ENCODE measurements around the gene GNPTAB.
A peak's percentile ranks its signal among the peaks of the same experiment; 100 is the strongest.
"Not testable (repeated sequence)": the region's sequence is repeated elsewhere in the genome, so short reads cannot be mapped to it uniquely, and the experiment has no call there.

Gene GNPTAB

GRCh38 chr12:101850199-101850598 is 19.4 kb upstream of the GNPTAB start:
- no peak for DNase-seq

- DNase-seq = no peak
Observed at GRCh38 chr12:101847325-101847724, 16.6 kb upstream of the GNPTAB start.

- DNase-seq = no peak
Observed at GRCh38 chr12:101845137-101845711, 14.5 kb upstream of the GNPTAB start.

- DNase-seq = no peak
Observed at GRCh38 chr12:101841069-101841468, 10.3 kb upstream of the GNPTAB start.

- DNase-seq = peak; percentile 62 to 70
Observed at GRCh38 chr12:101839324-101840283, 8.8 kb upstream of the GNPTAB start.

GRCh38 chr12:101838628-101839323 is 8.0 kb upstream of the GNPTAB start:
- no peak for DNase-seq

- DNase-seq = no peak
Observed at GRCh38 chr12:101832030-101832429, 1.3 kb upstream of the GNPTAB start.

GRCh38 chr12:101829639-101830366 is 956 bp downstream of the GNPTAB start:
- DNase-seq = no peak

- DNase-seq = no peak
Observed at GRCh38 chr12:101828463-101829196, 2.1 kb downstream of the GNPTAB start.

- no peak for DNase-seq
Observed at GRCh38 chr12:101826766-101827368, 3.9 kb downstream of the GNPTAB start.

GRCh38 chr12:101824831-101825230 is 5.9 kb downstream of the GNPTAB start:
- no peak for DNase-seq

GRCh38 chr12:101823891-101824290 is 6.9 kb downstream of the GNPTAB start:
- DNase-seq = peak; percentile 36 to 37

- no peak for DNase-seq
Observed at GRCh38 chr12:101823039-101823438, 7.7 kb downstream of the GNPTAB start.

- no peak for DNase-seq
Observed at GRCh38 chr12:101819467-101819866, 11.3 kb downstream of the GNPTAB start.

- DNase-seq = not testable (repeated sequence)
Observed at GRCh38 chr12:101818689-101819088, 12.1 kb downstream of the GNPTAB start.

GRCh38 chr12:101813117-101813516 is 17.6 kb downstream of the GNPTAB start:
- no peak for DNase-seq

GRCh38 chr12:101812716-101813115 is 18.0 kb downstream of the GNPTAB start:
- not testable (repeated sequence) for DNase-seq

GRCh38 chr12:101811342-101811741 is 19.4 kb downstream of the GNPTAB start:
- not testable (repeated sequence) for DNase-seq

GRCh38 chr12:101809208-101809607 is 21.6 kb downstream of the GNPTAB start:
- DNase-seq = no peak

- DNase-seq = no peak
Observed at GRCh38 chr12:101806265-101806664, 24.5 kb downstream of the GNPTAB start.

GRCh38 chr12:101804409-101804808 is 26.4 kb downstream of the GNPTAB start:
- no peak for DNase-seq

- no peak for DNase-seq
Observed at GRCh38 chr12:101803978-101804377, 26.8 kb downstream of the GNPTAB start.
